Colonic mucosa (tissue), 4 donors: ENCODE data around the gene HELB. TPM values are rescaled to one million over a fixed set of nuclear protein-coding genes. Genes with fewer than 3 reads are reported as not detected.

Experiments used
- DNase-seq: peaks from one replicate; pipeline ENCODE4 v3.0.0-alpha.2; 2020
- H3K27ac ChIP-seq: fragments of 200-600 bp; one replicate; pipeline ENCODE4 v1.8.0; 2021
- H3K27me3 ChIP-seq: fragments of 200-600 bp; one replicate; pipeline ENCODE4 v1.8.0; 2021
- H3K36me3 ChIP-seq: fragments of 200-600 bp; one replicate; pipeline ENCODE4 v1.8.0; 2021
- H3K4me1 ChIP-seq: fragments of 200-600 bp; one replicate; pipeline ENCODE4 v1.8.0; 2021; ENCODE audit warnings: mild to moderate bottlenecking
- H3K4me3 ChIP-seq: fragments of 200-600 bp; one replicate; pipeline ENCODE4 v1.8.0; 2021
- H3K9ac ChIP-seq, 2 donors: one replicate each; pipeline ENCODE4 v1.7.0; 2013; ENCODE audit warnings: control low read depth in 2 of 2, low read depth in 2 of 2, low read length in 2 of 2
- H3K9me3 ChIP-seq: fragments of 200-600 bp; one replicate; pipeline ENCODE4 v1.8.0; 2021
- CTCF ChIP-seq: fragments of 200-600 bp; IDR thresholded peaks from one replicate; pipeline ENCODE4 v1.8.0; 2022; ENCODE audit warnings: antibody characterized with exemption, mild to moderate bottlenecking
- intact Hi-C: fragments of 100-400 bp; cut with DNase I; formaldehyde crosslinking; loops from one replicate; pipeline ENCODE4 v1.14.1; 2022
- total RNA-seq, 2 donors: library from RNA; stranded (reverse); fragmentation: NEBNext Ultra II Directional in 1 of 2; extraction: Animal tissue kit (Norgen Biotek cat#: 25700) in 1 of 2; gene quantifications; one replicate each; pipeline ENCODE4 v1.2.1, GENCODE V29; 2021
- donor health status: healthy.
- donor health status: DM: no; HTN: no; CAD: no.
- donor health status: DM: no; HTN: no; CAD: no.

HELB gene
- total RNA-seq, 2 donors from 2014 or later = 4.5 to 5.2 TPM

GRCh38 chr12:66337381-66338010 is 35.2 kb downstream of the HELB start:
- no peak for DNase-seq
- no peak overlapping the region for H3K4me3 ChIP-seq
- no peak overlapping the region for H3K27ac ChIP-seq
- H3K9ac ChIP-seq = no peak overlapping the region
- no peaks in the 10 kb centered on the region for H3K4me1 ChIP-seq
- H3K9me3 ChIP-seq = no peaks in the 10 kb centered on the region
- intact Hi-C loops = no loop called here
- no peak for TF ChIP-seq CTCF
- H3K36me3 ChIP-seq = no peaks in the 10 kb centered on the region
- no peaks in the 10 kb centered on the region for H3K27me3 ChIP-seq

- no peak overlapping the region for H3K4me3 ChIP-seq
- DNase-seq = no peak
- no peak overlapping the region for H3K27ac ChIP-seq
- H3K9me3 ChIP-seq = no peaks in the 10 kb centered on the region
- H3K27me3 ChIP-seq = no peaks in the 10 kb centered on the region
- H3K9ac ChIP-seq = no peak overlapping the region
- no peaks in the 10 kb centered on the region for H3K4me1 ChIP-seq
- intact Hi-C loops = no loop called here
- no peaks in the 10 kb centered on the region for H3K36me3 ChIP-seq
- TF ChIP-seq CTCF = no peak
These were observed 37.8 kb downstream of the HELB start for GRCh38 chr12:66340131-66340530.

- TF ChIP-seq CTCF = no peak
- intact Hi-C loops = no loop called here
- no peaks in the 10 kb centered on the region for H3K36me3 ChIP-seq
- no peak overlapping the region for H3K9ac ChIP-seq
- no peak overlapping the region for H3K4me3 ChIP-seq
- no peaks in the 10 kb centered on the region for H3K27me3 ChIP-seq
- H3K4me1 ChIP-seq = no peaks in the 10 kb centered on the region
- no peak overlapping the region for H3K27ac ChIP-seq
- H3K9me3 ChIP-seq = no peaks in the 10 kb centered on the region
- no peak for DNase-seq
These were observed 38.8 kb downstream of the HELB start for GRCh38 chr12:66341126-66341525.

GRCh38 chr12:66345212-66345611 is 42.9 kb downstream of the HELB start:
- H3K36me3 ChIP-seq = no peaks in the 10 kb centered on the region
- H3K4me1 ChIP-seq = no peaks in the 10 kb centered on the region
- H3K9me3 ChIP-seq = no peaks in the 10 kb centered on the region
- no peak overlapping the region for H3K27ac ChIP-seq
- H3K27me3 ChIP-seq = no peaks in the 10 kb centered on the region
- TF ChIP-seq CTCF = no peak
- no peak overlapping the region for H3K4me3 ChIP-seq
- intact Hi-C loops = no loop called here
- DNase-seq = no peak
- H3K9ac ChIP-seq = no peak overlapping the region

- DNase-seq = no peak
- Histone ChIP-seq H3K27ac (no peak overlapping the region), H3K9ac (no peak overlapping the region), H3K9me3 (no peaks in the 10 kb centered on the region), H3K4me3 (no peak overlapping the region), H3K36me3 (no peaks in the 10 kb centered on the region), H3K4me1 (no peaks in the 10 kb centered on the region), H3K27me3 (no peaks in the 10 kb centered on the region)
- no peak for TF ChIP-seq CTCF
- intact Hi-C loops = no loop called here
These were observed 43.7 kb downstream of the HELB start for GRCh38 chr12:66345956-66346355.
